Esophagus squamous epithelium (tissue), 5 donors: ENCODE data around the gene ARL13B. TPM values are rescaled to one million over a fixed set of nuclear protein-coding genes. Genes with fewer than 3 reads are reported as not detected.

Experiments
- DNase-seq: peaks from one replicate; lab custom pipeline; 2025; lab: John Stamatoyannopoulos, UW
- H3K27ac ChIP-seq, 4 donors: fragments of 200-600 bp; sonication (generic); one replicate each; pipeline ENCODE4 v1.5.1; 2016 to 2019; ENCODE audit warnings: mild to moderate bottlenecking in 1 of 4
- H3K27me3 ChIP-seq, 4 donors: fragments of 200-600 bp; sonication (generic); 1 replicate in 3 of 4; 2 replicates in 1 of 4; pipeline versions ENCODE4 v1.5.1 to v1.6.0; 2017 to 2021; ENCODE audit warnings: antibody characterized with exemption in 1 of 4
- H3K36me3 ChIP-seq, 3 donors: fragments of 200-600 bp; sonication (generic); one replicate each; pipeline ENCODE4 v1.5.1; 2016 to 2019
- H3K4me1 ChIP-seq, 3 donors: fragments of 200-600 bp; sonication (generic); one replicate each; pipeline ENCODE4 v1.5.1; 2017 to 2019
- H3K4me3 ChIP-seq, 4 donors: fragments of 200-600 bp; sonication (generic); 1 replicate in 3 of 4; 2 replicates in 1 of 4; pipeline ENCODE4 v1.5.1; 2016 to 2019; ENCODE audit warnings: mild to moderate bottlenecking in 2 of 4, moderate library complexity in 1 of 4
- H3K9me3 ChIP-seq, 3 donors: fragments of 200-600 bp; sonication (generic); one replicate each; pipeline ENCODE4 v1.5.1; 2016 to 2019
- CTCF ChIP-seq, 6 experiments: fragments of 450-650 bp in 4 of 6; fragments of 200-600 bp in 2 of 6; sonication (generic) in 2 of 6; IDR thresholded peaks; one replicate each; pipeline ENCODE4 v1.5.1; 2016 to 2019; ENCODE audit warnings: antibody characterized with exemption in 6 of 6, mild to moderate bottlenecking in 4 of 6, moderate library complexity in 4 of 6
- POLR2A ChIP-seq, 4 donors: fragments of 450-650 bp; IDR thresholded peaks; one replicate each; pipeline ENCODE4 v1.6.1; 2017; ENCODE audit warnings: antibody characterized with exemption in 4 of 4, mild to moderate bottlenecking in 4 of 4, moderate library complexity in 3 of 4
- WGBS, 2 donors: methylation state at CpG; one replicate each; pipeline ENCODE4 v1.1.5; 2018; 5-methylcytosine and 5-hydroxymethylcytosine counted together
- intact Hi-C: fragments of 100-400 bp; cut with DNase I; formaldehyde crosslinking; loops from one replicate; pipeline ENCODE4 v1.15.0; 2022
- small RNA-seq, 4 donors: library from RNA; depleted of rRNA; stranded (forward); fragments of <200 nt; gene quantifications; one replicate each; pipeline ENCODE3, GENCODE V24; 2016
- total RNA-seq, 4 donors: library from RNA; depleted of rRNA; stranded (reverse); fragments of >200 nt; gene quantifications; one replicate each; pipeline ENCODE4 v1.1.0, GENCODE V29; 2016
- donor health status: DM: yes; HTN: yes; CAD: no.

The ARL13B gene
- total RNA-seq, 4 donors from 2014 or later, result 4.2 to 9.0 (median 6.4) TPM

- no peak for TF ChIP-seq POLR2A (IDR thresholded peaks at IDR 0.05)
- H3K36me3 ChIP-seq, result peaks cover 0 to 79% (median 7%) of the 10 kb centered on the region in 3 donors
Observed at GRCh38 chr3:94095111-94095510, 115.2 kb downstream of the ARL13B start.

GRCh38 chr3:94098452-94098851, 118.5 kb downstream of the ARL13B start:
- TF ChIP-seq CTCF (IDR thresholded peaks at IDR 0.05) (no peak), POLR2A (IDR thresholded peaks at IDR 0.05) (no peak)
- intact Hi-C loops, result no loop called here
- Histone ChIP-seq H3K27ac (no peak overlapping the region), H3K4me1 (no peaks in the 10 kb centered on the region), H3K4me3 (no peak overlapping the region), H3K9me3 (no peaks in the 10 kb centered on the region), H3K27me3 (no peaks in the 10 kb centered on the region), H3K36me3 (peaks cover 0 to 87% (median 7%) of the 10 kb centered on the region in 3 donors)
- WGBS, 2 donors, result 84% methylated on average over 3 of the region's 3 CpGs
- DNase-seq, result no peak

More at GRCh38 chr3:94095111-94095510, 115.2 kb downstream of the ARL13B start:
- no peak for DNase-seq
- Histone ChIP-seq H3K27ac (no peak overlapping the region), H3K27me3 (no peaks in the 10 kb centered on the region), H3K9me3 (no peaks in the 10 kb centered on the region), H3K4me1 (no peaks in the 10 kb centered on the region), H3K4me3 (no peak overlapping the region)
- intact Hi-C loops, result no loop called here
- 86 to 91% methylated on average over 2 of the region's 2 CpGs for WGBS, 2 donors

DNA sequence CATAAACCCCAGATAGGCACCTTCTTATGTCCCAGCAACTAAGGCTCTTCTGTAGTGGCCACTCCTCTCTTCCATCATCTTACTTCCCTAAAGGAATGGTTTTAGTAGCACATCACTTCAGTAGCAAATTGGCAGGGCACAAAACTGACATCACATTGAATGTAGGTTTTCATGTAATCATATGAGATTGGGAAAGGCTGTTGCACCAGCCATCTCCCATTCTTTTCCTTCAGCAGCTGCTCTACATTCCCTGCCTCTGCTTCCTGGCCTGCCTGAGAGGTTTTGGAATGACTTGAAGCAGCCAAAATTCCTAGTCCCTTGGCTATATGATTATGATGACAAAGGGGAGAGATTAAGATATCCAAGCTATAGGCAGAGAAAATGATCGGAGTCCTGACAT, 119.4 kb downstream of the ARL13B start:
- peaks cover 0 to 90% (median 7%) of the 10 kb centered on the region in 3 donors for H3K36me3 ChIP-seq
- H3K27ac ChIP-seq, result no peak overlapping the region
- TF ChIP-seq CTCF (IDR thresholded peaks at IDR 0.05) (no peak), POLR2A (IDR thresholded peaks at IDR 0.05) (no peak)
- intact Hi-C loops, result no loop called here
- 75 to 100% methylated on average over 1 of the region's 1 CpG for WGBS, 2 donors
- H3K9me3 ChIP-seq, result no peaks in the 10 kb centered on the region
- no peaks in the 10 kb centered on the region for H3K4me1 ChIP-seq
- DNase-seq, result no peak
- no peaks in the 10 kb centered on the region for H3K27me3 ChIP-seq
- no peak overlapping the region for H3K4me3 ChIP-seq

- DNase-seq, result no peak
- Histone ChIP-seq H3K36me3 (peaks cover 0 to 84% (median 0%) of the 10 kb centered on the region in 3 donors), H3K9me3 (no peaks in the 10 kb centered on the region), H3K27me3 (no peaks in the 10 kb centered on the region), H3K27ac (no peak overlapping the region), H3K4me3 (no peak overlapping the region), H3K4me1 (no peaks in the 10 kb centered on the region)
- intact Hi-C loops, result no loop called here
- 61 to 69% methylated on average over 4 of the region's 4 CpGs for WGBS, 2 donors
- peak in 1 of 6 experiments; percentile 8 for TF ChIP-seq CTCF (IDR thresholded peaks at IDR 0.05)
- TF ChIP-seq POLR2A (IDR thresholded peaks at IDR 0.05), result no peak
Observed at GRCh38 chr3:94101860-94102259, 121.9 kb downstream of the ARL13B start.

Small RNA genes lying within 50 kb of the gene (small RNA-seq; reads per million reads assigned to genes)
- 0 reads per million in 4 donors for gene RF00019
- gene RNU6-511P, result 0 reads per million in 4 donors

Other genes with a start within 250 kb of the ARL13B start
- gene PROS1, start 6.3 kb upstream of the ARL13B start, total RNA-seq, result 10 to 100 TPM in 3 of 4 donors, 1 to 10 TPM in 1; 5.7 to 30.7 (median 19.1) TPM
- gene STX19, start 48.4 kb downstream of the ARL13B start, total RNA-seq, result 1 to 10 TPM; 3.8 to 8.0 (median 6.6) TPM
- 1 to 10 TPM; 1.4 to 4.4 (median 3.8) TPM for gene DHFR2, start 82.8 kb downstream of the ARL13B start, total RNA-seq
- 10 to 100 TPM in 1 of 4 donors, 1 to 10 TPM in 3; 3.6 to 13.2 (median 6.7) TPM for gene NSUN3, start 82.9 kb downstream of the ARL13B start, total RNA-seq